ENCODE data around the gene SULT1C2.
"Not testable (repeated sequence)": the region's sequence is repeated elsewhere in the genome, so short reads cannot be mapped to it uniquely, and the experiment has no call there.

The SULT1C2 gene

GRCh38 chr2:108267101-108267500, 21.6 kb upstream of the SULT1C2 start:
- Histone ChIP-seq H3K36me3 (ENCODE audit: insufficient read depth, low read length) (no peaks in the 10 kb centered on the region), H3K27me3 (ENCODE audit: control insufficient read depth in 1 of 2, insufficient read depth in 2 of 2, low read length in 2 of 2) (no peaks in the 10 kb centered on the region), H3K4me3 (ENCODE audit: low read depth in 1 of 2, low read length in 2 of 2) (no peak overlapping the region), H3K27ac (ENCODE audit: low read depth, low read length) (no peak overlapping the region), H3K4me1 (ENCODE audit: insufficient read depth, low read length) (peaks cover 12% of the 10 kb centered on the region), H3K9me3 (ENCODE audit: low read length) (no peaks in the 10 kb centered on the region), H3K9ac (ENCODE audit: low read length) (no peak overlapping the region)

DNA sequence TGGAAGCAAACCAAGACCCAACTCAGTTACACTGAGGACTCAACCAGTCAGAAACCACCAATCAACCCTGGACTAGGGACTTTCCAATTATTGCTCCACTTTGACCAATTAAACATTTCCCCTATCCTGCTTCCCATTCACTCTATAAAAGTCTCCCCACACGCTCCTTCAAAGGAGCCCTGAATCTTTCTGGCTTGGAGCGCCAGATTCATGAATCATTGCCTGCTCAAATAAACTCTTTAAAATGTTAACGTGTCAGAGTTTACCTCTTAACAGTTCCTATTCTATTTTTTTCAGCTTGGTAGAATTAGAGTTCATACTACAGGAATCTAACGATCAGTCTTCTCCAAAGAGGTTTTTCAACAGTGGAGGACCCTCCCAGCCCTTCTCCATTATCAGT, 20.7 kb upstream of the SULT1C2 start:
- Histone ChIP-seq H3K9me3 (ENCODE audit: low read length) (no peaks in the 10 kb centered on the region), H3K27ac (ENCODE audit: low read depth, low read length) (no peak overlapping the region), H3K4me1 (ENCODE audit: insufficient read depth, low read length) (peaks cover 12% of the 10 kb centered on the region)

DNA sequence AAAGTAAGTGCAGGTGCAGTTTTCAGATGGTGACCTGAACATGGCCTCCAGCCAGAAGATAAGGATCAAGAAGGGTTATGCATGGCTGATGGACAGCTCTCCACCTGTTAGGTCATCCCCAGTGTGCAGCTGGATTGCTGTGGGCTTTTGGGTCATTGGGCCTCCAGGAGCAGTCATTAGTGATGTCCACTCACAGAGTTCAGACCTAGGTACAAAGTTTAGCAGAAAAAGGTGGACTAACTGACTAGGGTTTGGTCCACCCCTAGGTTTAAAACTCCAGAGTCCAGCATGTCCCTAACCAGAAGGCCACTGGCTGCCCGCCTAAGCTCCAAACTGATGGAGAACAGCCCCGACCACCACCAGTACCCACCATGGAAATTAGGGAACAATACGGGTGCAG, 18.3 kb upstream of the SULT1C2 start:
- H3K9ac ChIP-seq (ENCODE audit: low read length), result no peak overlapping the region
- H3K27ac ChIP-seq (ENCODE audit: low read depth, low read length), result no peak overlapping the region
- no peaks in the 10 kb centered on the region for H3K36me3 ChIP-seq (ENCODE audit: insufficient read depth, low read length)
- peaks cover 12% of the 10 kb centered on the region for H3K4me1 ChIP-seq (ENCODE audit: insufficient read depth, low read length)
- H3K27me3 ChIP-seq (ENCODE audit: control insufficient read depth in 1 of 2, insufficient read depth in 2 of 2, low read length in 2 of 2), result no peaks in the 10 kb centered on the region
- no peak overlapping the region for H3K4me3 ChIP-seq (ENCODE audit: low read depth in 1 of 2, low read length in 2 of 2)
- H3K9me3 ChIP-seq (ENCODE audit: low read length), result no peaks in the 10 kb centered on the region

More for the DNA sequence above, 20.7 kb upstream of the SULT1C2 start:
- Histone ChIP-seq H3K27me3 (ENCODE audit: control insufficient read depth in 1 of 2, insufficient read depth in 2 of 2, low read length in 2 of 2) (no peaks in the 10 kb centered on the region), H3K36me3 (ENCODE audit: insufficient read depth, low read length) (no peaks in the 10 kb centered on the region), H3K9ac (ENCODE audit: low read length) (no peak overlapping the region), H3K4me3 (ENCODE audit: low read depth in 1 of 2, low read length in 2 of 2) (no peak overlapping the region)

DNA sequence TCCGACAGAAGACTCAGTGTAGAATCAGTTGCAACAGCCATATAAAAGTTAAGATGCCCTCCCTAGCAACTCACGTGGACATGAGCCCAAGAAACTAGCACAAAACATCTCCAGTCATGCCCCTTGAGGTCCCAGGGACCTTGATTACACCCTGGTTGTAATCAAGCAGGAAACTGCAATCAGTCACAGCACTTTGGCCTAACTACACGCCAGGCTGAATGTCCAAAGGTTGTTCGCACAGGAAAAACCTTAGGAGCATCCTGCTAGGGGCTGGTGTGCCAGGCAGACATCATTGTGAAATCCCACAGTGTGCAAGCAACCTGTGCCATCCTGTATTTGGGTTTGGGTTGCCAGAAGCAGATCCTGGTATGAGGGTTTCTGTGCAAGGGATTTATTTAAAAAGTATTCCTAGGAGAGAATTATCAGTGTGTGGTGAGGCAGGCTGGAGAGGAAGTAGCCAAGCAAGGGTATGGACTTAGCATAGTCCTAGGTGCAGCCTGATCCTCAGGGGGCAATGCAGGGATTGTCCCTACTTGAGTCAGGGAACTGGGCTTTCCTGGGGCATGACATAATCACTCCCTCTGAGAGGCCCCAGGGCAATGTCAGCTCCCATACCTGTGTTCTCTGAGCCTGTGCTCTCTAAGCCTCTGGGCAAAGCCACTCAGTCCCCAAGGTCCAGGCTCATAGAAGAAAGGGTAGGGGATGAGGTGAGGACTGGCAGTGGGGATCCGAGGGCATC, 17.8 kb upstream of the SULT1C2 start:
- no peak overlapping the region for H3K27ac ChIP-seq (ENCODE audit: low read depth, low read length)
- no peak overlapping the region for H3K9ac ChIP-seq (ENCODE audit: low read length)
- H3K27me3 ChIP-seq (ENCODE audit: control insufficient read depth in 1 of 2, insufficient read depth in 2 of 2, low read length in 2 of 2), result no peaks in the 10 kb centered on the region

DNA sequence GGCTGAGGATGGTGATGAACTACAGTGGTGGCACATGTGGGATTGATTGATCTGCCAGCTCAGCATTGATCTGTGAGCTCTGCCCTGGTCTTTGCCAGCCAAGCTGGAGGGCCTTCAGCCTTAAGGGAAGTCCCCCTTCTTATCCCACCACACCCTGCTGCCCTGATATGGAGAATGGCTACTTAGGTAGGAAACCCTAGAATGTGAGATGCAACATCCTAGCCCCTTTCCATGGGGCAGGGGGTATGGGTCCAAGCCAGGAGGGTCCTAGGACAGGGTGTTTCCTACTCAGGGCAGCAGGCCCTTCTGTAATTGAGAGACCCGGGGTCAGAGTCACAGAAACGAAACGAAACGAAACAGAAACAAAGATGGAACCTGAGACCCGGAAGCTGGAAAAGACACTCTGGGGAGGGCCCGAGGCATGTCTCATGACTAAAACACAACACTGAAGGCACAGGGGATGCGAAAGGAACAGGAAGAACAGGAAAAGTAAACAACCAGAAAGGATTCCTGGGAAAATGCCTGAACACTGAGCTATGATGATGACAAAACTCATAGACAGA, 16.9 kb upstream of the SULT1C2 start:
- Histone ChIP-seq H3K27ac (ENCODE audit: low read depth, low read length) (no peak overlapping the region), H3K4me1 (ENCODE audit: insufficient read depth, low read length) (peaks cover 12% of the 10 kb centered on the region), H3K27me3 (ENCODE audit: control insufficient read depth in 1 of 2, insufficient read depth in 2 of 2, low read length in 2 of 2) (no peaks in the 10 kb centered on the region), H3K9me3 (ENCODE audit: low read length) (no peaks in the 10 kb centered on the region), H3K9ac (ENCODE audit: low read length) (no peak overlapping the region), H3K36me3 (ENCODE audit: insufficient read depth, low read length) (no peaks in the 10 kb centered on the region), H3K4me3 (ENCODE audit: low read depth in 1 of 2, low read length in 2 of 2) (peak overlapping the region in 1 of 2 donors; percentile 37)

More for the DNA sequence above, 17.8 kb upstream of the SULT1C2 start:
- H3K4me1 ChIP-seq (ENCODE audit: insufficient read depth, low read length), result peaks cover 12% of the 10 kb centered on the region
- no peaks in the 10 kb centered on the region for H3K9me3 ChIP-seq (ENCODE audit: low read length)
- no peak overlapping the region for H3K4me3 ChIP-seq (ENCODE audit: low read depth in 1 of 2, low read length in 2 of 2)
- no peaks in the 10 kb centered on the region for H3K36me3 ChIP-seq (ENCODE audit: insufficient read depth, low read length)

DNA sequence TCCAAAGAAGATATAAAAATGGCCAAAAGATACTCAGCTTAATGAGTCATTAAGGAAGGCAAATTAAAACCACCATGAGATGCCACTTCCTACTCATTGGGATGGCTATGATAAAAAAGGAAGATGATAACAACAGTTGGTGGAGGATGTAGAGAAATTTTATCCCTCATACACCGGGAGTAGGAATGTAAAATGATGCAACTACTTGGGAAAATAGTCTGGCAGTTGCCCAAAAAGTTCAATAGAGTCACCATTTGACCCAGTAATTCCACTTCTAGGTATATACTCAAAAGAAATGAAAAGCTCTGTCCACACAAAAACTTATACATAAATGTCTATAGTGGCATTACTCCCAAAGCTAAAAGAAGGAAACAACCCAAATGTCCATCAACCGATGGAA, 10.1 kb upstream of the SULT1C2 start:
- no peak overlapping the region for H3K27ac ChIP-seq (ENCODE audit: low read depth, low read length)
- H3K4me3 ChIP-seq (ENCODE audit: low read depth in 1 of 2, low read length in 2 of 2), result no peak overlapping the region
- no peaks in the 10 kb centered on the region for H3K36me3 ChIP-seq (ENCODE audit: insufficient read depth, low read length)
- no peaks in the 10 kb centered on the region for H3K9me3 ChIP-seq (ENCODE audit: low read length)
- no peaks in the 10 kb centered on the region for H3K27me3 ChIP-seq (ENCODE audit: control insufficient read depth in 1 of 2, insufficient read depth in 2 of 2, low read length in 2 of 2)
- no peak overlapping the region for H3K9ac ChIP-seq (ENCODE audit: low read length)
- no peaks in the 10 kb centered on the region for H3K4me1 ChIP-seq (ENCODE audit: insufficient read depth, low read length)

DNA sequence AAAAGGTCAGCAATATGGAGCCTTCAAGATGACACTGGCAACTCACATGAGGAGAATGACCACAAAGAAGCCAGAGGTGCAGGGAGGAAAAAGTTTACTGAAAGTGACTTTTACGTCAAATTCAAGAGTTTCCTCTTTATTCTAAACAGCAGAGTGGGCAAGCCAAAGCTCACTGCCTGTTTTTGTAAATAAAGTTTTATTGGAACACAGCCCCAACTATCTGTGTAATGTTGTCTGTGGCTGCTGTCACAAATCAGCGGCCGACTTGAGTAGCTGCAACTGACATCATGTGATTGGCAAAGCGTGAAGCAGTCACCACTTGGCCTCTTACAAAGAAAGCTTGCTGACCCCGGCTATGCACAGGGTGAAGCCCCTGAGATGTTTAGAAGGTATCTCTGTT, 9.2 kb upstream of the SULT1C2 start:
- Histone ChIP-seq H3K9me3 (ENCODE audit: low read length) (no peaks in the 10 kb centered on the region), H3K27me3 (ENCODE audit: control insufficient read depth in 1 of 2, insufficient read depth in 2 of 2, low read length in 2 of 2) (no peaks in the 10 kb centered on the region), H3K36me3 (ENCODE audit: insufficient read depth, low read length) (no peaks in the 10 kb centered on the region), H3K27ac (ENCODE audit: low read depth, low read length) (no peak overlapping the region), H3K4me1 (ENCODE audit: insufficient read depth, low read length) (no peaks in the 10 kb centered on the region), H3K9ac (ENCODE audit: low read length) (no peak overlapping the region), H3K4me3 (ENCODE audit: low read depth in 1 of 2, low read length in 2 of 2) (no peak overlapping the region)

GRCh38 chr2:108280466-108280865, 8.2 kb upstream of the SULT1C2 start:
- Histone ChIP-seq H3K4me1 (ENCODE audit: insufficient read depth, low read length) (no peaks in the 10 kb centered on the region), H3K4me3 (ENCODE audit: low read depth in 1 of 2, low read length in 2 of 2) (no peak overlapping the region), H3K9ac (ENCODE audit: low read length) (no peak overlapping the region), H3K36me3 (ENCODE audit: insufficient read depth, low read length) (no peaks in the 10 kb centered on the region), H3K27me3 (ENCODE audit: control insufficient read depth in 1 of 2, insufficient read depth in 2 of 2, low read length in 2 of 2) (no peaks in the 10 kb centered on the region), H3K9me3 (ENCODE audit: low read length) (no peaks in the 10 kb centered on the region), H3K27ac (ENCODE audit: low read depth, low read length) (no peak overlapping the region)

GRCh38 chr2:108284566-108284965, 4.1 kb upstream of the SULT1C2 start:
- H3K36me3 ChIP-seq (ENCODE audit: insufficient read depth, low read length); H3K4me1 ChIP-seq (ENCODE audit: insufficient read depth, low read length); H3K4me3 ChIP-seq (ENCODE audit: low read depth in 1 of 2, low read length in 2 of 2); H3K27me3 ChIP-seq (ENCODE audit: control insufficient read depth in 1 of 2, insufficient read depth in 2 of 2, low read length in 2 of 2); H3K9ac ChIP-seq (ENCODE audit: low read length); H3K27ac ChIP-seq (ENCODE audit: low read depth, low read length); H3K9me3 ChIP-seq (ENCODE audit: low read length): not testable (repeated sequence)

DNA sequence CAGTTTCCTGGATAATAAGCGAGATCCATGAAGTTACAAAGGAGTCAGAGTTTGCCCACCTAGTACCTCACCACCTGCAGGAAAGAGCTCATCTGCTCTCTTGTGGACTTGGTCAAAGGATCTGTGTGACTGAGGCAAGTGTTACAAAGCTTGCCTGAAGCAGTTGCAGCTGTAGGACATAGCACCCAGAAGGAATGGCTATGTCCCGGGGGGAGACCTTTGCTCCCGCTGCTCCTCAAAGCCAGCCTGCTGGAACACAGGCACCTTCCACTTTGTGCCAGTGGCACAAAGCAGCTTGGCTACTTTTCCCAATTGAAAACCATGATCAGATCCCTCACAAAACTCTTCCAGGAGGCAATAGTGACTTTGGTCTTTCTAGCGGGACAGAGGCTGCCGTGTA, 3.1 kb upstream of the SULT1C2 start:
- Histone ChIP-seq H3K36me3 (ENCODE audit: insufficient read depth, low read length) (no peaks in the 10 kb centered on the region), H3K9me3 (ENCODE audit: low read length) (no peaks in the 10 kb centered on the region), H3K27me3 (ENCODE audit: control insufficient read depth in 1 of 2, insufficient read depth in 2 of 2, low read length in 2 of 2) (no peaks in the 10 kb centered on the region), H3K4me3 (ENCODE audit: low read depth in 1 of 2, low read length in 2 of 2) (no peak overlapping the region), H3K4me1 (ENCODE audit: insufficient read depth, low read length) (no peaks in the 10 kb centered on the region), H3K27ac (ENCODE audit: low read depth, low read length) (no peak overlapping the region), H3K9ac (ENCODE audit: low read length) (no peak overlapping the region)

- Histone ChIP-seq H3K27ac (ENCODE audit: low read depth, low read length) (no peak overlapping the region), H3K27me3 (ENCODE audit: control insufficient read depth in 1 of 2, insufficient read depth in 2 of 2, low read length in 2 of 2) (no peaks in the 10 kb centered on the region), H3K4me1 (ENCODE audit: insufficient read depth, low read length) (no peaks in the 10 kb centered on the region), H3K9ac (ENCODE audit: low read length) (no peak overlapping the region), H3K4me3 (ENCODE audit: low read depth in 1 of 2, low read length in 2 of 2) (no peak overlapping the region), H3K36me3 (ENCODE audit: insufficient read depth, low read length) (no peaks in the 10 kb centered on the region), H3K9me3 (ENCODE audit: low read length) (no peaks in the 10 kb centered on the region)
These were observed 1.5 kb upstream of the SULT1C2 start for GRCh38 chr2:108287169-108287568.

- Histone ChIP-seq H3K27ac (ENCODE audit: low read depth, low read length) (no peak overlapping the region), H3K4me3 (ENCODE audit: low read depth in 1 of 2, low read length in 2 of 2) (no peak overlapping the region), H3K27me3 (ENCODE audit: control insufficient read depth in 1 of 2, insufficient read depth in 2 of 2, low read length in 2 of 2) (no peaks in the 10 kb centered on the region), H3K4me1 (ENCODE audit: insufficient read depth, low read length) (no peaks in the 10 kb centered on the region), H3K36me3 (ENCODE audit: insufficient read depth, low read length) (no peaks in the 10 kb centered on the region), H3K9ac (ENCODE audit: low read length) (no peak overlapping the region), H3K9me3 (ENCODE audit: low read length) (no peaks in the 10 kb centered on the region)
These were observed 5.2 kb downstream of the SULT1C2 start for GRCh38 chr2:108293850-108294249.

All from muscle layer of colon (tissue), 2 donors.